ENCODE measurements around the gene ATP13A4. TPM values are rescaled to one million over a fixed set of nuclear protein-coding genes. Genes with fewer than 3 reads are reported as not detected.

ATP13A4 gene
- total RNA-seq, 1 donor from 2014 or later, result 2.0 TPM

GRCh38 chr3:193586526-193586925 lies 31.8 kb upstream of the ATP13A4 start:
- H3K4me1 Mint-ChIP-seq, result peaks cover 6% of the 10 kb centered on the region
- H3K9me3 Mint-ChIP-seq, result peaks cover 5% of the 10 kb centered on the region
- no peak overlapping the region for H3K4me3 Mint-ChIP-seq
- peaks cover 5% of the 10 kb centered on the region for H3K27me3 Mint-ChIP-seq (ENCODE audit: low read depth)
- no peak overlapping the region for H3K27ac Mint-ChIP-seq
- no peak for DNase-seq (ENCODE audit: low spot score in 2 of 2, unreplicated experiment in 2 of 2)
- no peaks in the 10 kb centered on the region for H3K36me3 Mint-ChIP-seq
- TF ChIP-seq CTCF (IDR thresholded peaks at IDR 0.05; ENCODE audit: unreplicated experiment), result no peak

- DNase-seq (ENCODE audit: low spot score in 2 of 2, unreplicated experiment in 2 of 2), result no peak
- no peaks in the 10 kb centered on the region for H3K36me3 Mint-ChIP-seq
- H3K27ac Mint-ChIP-seq, result no peak overlapping the region
- no peak overlapping the region for H3K4me3 Mint-ChIP-seq
- peaks cover 5% of the 10 kb centered on the region for H3K9me3 Mint-ChIP-seq
- H3K27me3 Mint-ChIP-seq (ENCODE audit: low read depth), result peaks cover 5% of the 10 kb centered on the region
- no peak for TF ChIP-seq CTCF (IDR thresholded peaks at IDR 0.05; ENCODE audit: unreplicated experiment)
- peaks cover 6% of the 10 kb centered on the region for H3K4me1 Mint-ChIP-seq
Observed at GRCh38 chr3:193585530-193585929, 30.8 kb upstream of the ATP13A4 start.

DNA sequence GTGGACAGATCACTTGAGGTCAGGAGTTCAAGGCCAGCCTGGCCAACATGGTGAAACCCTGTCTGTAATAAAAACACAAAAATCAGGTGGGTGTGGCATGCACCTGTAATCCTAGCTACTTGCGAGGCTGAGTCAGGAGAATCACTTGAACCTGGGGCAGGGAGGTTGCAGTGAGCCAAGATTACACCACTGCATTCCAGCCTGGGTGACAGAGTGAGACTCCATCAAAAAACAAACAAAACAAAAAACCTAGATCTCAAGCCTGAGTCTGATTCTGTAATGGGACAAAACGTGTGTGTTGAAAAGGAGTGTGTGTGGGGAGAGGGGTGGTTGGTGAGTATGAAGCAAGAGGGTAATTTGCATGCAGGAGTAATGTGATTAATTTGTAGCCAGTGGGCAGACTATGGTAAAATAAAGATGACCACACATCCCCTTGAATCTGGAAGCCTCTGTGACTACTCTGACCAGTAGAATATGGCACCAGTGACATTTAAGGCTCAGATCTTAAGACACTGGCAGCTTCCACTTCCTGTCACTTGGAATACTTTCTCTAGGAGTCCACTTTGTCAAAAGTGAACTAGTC lies 19.9 kb upstream of the ATP13A4 start:
- Mint-ChIP-seq H3K4me1 (no peaks in the 10 kb centered on the region), H3K27ac (no peak overlapping the region), H3K4me3 (no peak overlapping the region), H3K27me3 (ENCODE audit: low read depth) (peaks cover 10% of the 10 kb centered on the region), H3K9me3 (no peaks in the 10 kb centered on the region), H3K36me3 (no peaks in the 10 kb centered on the region)
- DNase-seq (ENCODE audit: low spot score in 2 of 2, unreplicated experiment in 2 of 2), result no peak
- no peak for TF ChIP-seq CTCF (IDR thresholded peaks at IDR 0.05; ENCODE audit: unreplicated experiment)

DNA sequence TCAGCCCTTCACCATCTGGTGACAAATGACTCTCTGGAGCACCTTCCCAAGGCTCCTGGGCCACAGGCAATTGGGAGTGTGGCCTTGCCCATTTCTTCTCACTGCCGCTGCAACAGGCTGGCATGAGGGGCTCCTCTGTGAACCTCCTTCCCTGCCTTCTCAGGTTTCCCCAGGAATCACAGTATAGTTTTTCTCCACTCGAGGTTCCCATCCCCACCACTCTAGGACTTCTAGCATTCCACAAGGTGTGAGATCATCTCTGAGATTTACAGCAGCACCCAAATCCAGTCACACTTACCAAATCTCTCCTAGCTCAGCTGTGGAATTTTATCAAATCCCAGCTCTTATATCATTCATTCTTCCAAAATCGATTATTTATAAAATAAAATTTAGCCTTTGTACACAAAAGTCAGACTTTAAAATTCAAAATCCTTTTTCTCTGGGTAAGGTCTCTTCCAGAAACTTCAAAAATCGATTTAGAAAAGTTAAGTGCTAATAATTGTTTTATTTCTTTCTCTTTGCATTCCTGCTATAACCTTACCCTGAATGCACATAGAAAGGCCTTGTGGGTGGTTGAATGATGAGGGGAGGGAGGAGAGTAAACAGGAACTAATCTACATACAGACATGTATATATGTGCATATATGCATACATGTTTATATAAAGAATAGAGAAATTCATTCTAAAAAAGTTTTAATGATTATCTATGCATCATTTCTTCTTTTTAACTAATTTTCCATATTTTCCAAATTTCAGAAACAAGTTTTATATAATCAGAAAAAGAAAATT lies 18.9 kb upstream of the ATP13A4 start:
- H3K27ac Mint-ChIP-seq, result no peak overlapping the region
- no peak overlapping the region for H3K4me3 Mint-ChIP-seq
- no peak for TF ChIP-seq CTCF (IDR thresholded peaks at IDR 0.05; ENCODE audit: unreplicated experiment)
- H3K36me3 Mint-ChIP-seq, result no peaks in the 10 kb centered on the region
- peaks cover 9% of the 10 kb centered on the region for H3K27me3 Mint-ChIP-seq (ENCODE audit: low read depth)
- no peaks in the 10 kb centered on the region for H3K4me1 Mint-ChIP-seq
- DNase-seq (ENCODE audit: low spot score in 2 of 2, unreplicated experiment in 2 of 2), result no peak
- H3K9me3 Mint-ChIP-seq, result no peaks in the 10 kb centered on the region

DNA sequence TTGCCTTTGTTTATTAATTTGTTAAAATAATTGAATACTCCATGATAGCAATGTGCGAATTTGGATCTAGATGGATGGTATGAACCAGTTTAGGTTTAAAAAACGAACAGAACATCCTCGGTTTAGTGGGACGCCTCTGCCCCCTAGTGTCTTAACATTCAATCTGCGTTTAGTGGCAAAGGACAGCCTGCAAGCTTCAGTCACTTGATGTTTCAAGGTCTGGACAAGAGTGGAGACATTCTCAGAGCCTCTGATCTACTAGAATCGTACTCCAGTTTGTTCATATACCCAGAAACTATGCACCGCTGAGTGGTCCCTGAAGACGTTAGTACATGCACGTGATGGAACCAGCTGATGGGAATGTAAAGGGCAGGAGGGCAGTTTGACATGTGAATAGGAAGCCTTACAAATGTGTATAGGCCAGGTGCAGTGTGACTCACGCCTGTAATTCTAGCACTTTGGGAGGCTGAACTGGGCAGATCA lies 17.8 kb upstream of the ATP13A4 start:
- Mint-ChIP-seq H3K27me3 (ENCODE audit: low read depth) (peaks cover 15% of the 10 kb centered on the region), H3K9me3 (no peaks in the 10 kb centered on the region), H3K36me3 (no peaks in the 10 kb centered on the region), H3K4me3 (no peak overlapping the region), H3K27ac (no peak overlapping the region), H3K4me1 (no peaks in the 10 kb centered on the region)
- DNase-seq (ENCODE audit: low spot score in 2 of 2, unreplicated experiment in 2 of 2), result peak in 1 of 2 experiments; percentile 61
- peak; percentile 68 for TF ChIP-seq CTCF (IDR thresholded peaks at IDR 0.05; ENCODE audit: unreplicated experiment)
